Smooth muscle cell (in vitro differentiated cells): ENCODE data around the gene TMEM59L. TPM values are rescaled to one million over a fixed set of nuclear protein-coding genes. Genes with fewer than 3 reads are reported as not detected.

Source experiments
- DNase-seq: peaks from one replicate; lab custom pipeline; 2025; ENCODE audit not compliant: unreplicated experiment; lab: John Stamatoyannopoulos, UW
- H2AFZ ChIP-seq: fragments of 200-600 bp; sonication (generic); 2 replicates; pipeline ENCODE4 v1.6.0; 2016; ENCODE audit warnings: antibody characterized with exemption, low read depth, mild to moderate bottlenecking
- H3F3A ChIP-seq: fragments of 200-600 bp; sonication (generic); 2 replicates; pipeline ENCODE4 v1.6.0; 2017; ENCODE audit warnings: antibody characterized with exemption, low read depth
- H3K27ac ChIP-seq: fragments of 200-600 bp; sonication (generic); 2 replicates; pipeline ENCODE4 v1.5.1; 2016; ENCODE audit warnings: low read depth, mild to moderate bottlenecking
- H3K27me3 ChIP-seq: fragments of 200-600 bp; sonication (generic); 2 replicates; pipeline ENCODE4 v1.6.1; 2016; ENCODE audit warnings: low read depth, mild to moderate bottlenecking
- H3K36me3 ChIP-seq: fragments of 200-600 bp; sonication (generic); 2 replicates; pipeline ENCODE4 v1.5.1; 2016; ENCODE audit warnings: low read depth
- H3K4me1 ChIP-seq: fragments of 200-600 bp; sonication (generic); 2 replicates; pipeline ENCODE4 v1.5.1; 2016; ENCODE audit warnings: low read depth
- H3K4me2 ChIP-seq: fragments of 200-600 bp; sonication (generic); 2 replicates; pipeline ENCODE4 v1.6.0; 2016; ENCODE audit warnings: mild to moderate bottlenecking
- H3K4me3 ChIP-seq: fragments of 200-600 bp; sonication (generic); 2 replicates; pipeline ENCODE4 v1.5.1; 2016; ENCODE audit warnings: mild to moderate bottlenecking
- H3K79me2 ChIP-seq: fragments of 200-600 bp; sonication (generic); 2 replicates; pipeline ENCODE4 v1.6.0; 2016; ENCODE audit warnings: low read depth, mild to moderate bottlenecking
- H3K9ac ChIP-seq: fragments of 200-600 bp; sonication (generic); 2 replicates; pipeline ENCODE4 v1.6.0; 2016; ENCODE audit warnings: low read depth
- H3K9me3 ChIP-seq: fragments of 200-600 bp; sonication (generic); replicated peaks from 2 replicates; pipeline ENCODE4 v1.5.1; 2016; ENCODE audit warnings: low read depth
- H4K20me1 ChIP-seq: fragments of 200-600 bp; sonication (generic); 2 replicates; pipeline ENCODE4 v1.6.0; 2016; ENCODE audit warnings: low read depth
- CTCF ChIP-seq: fragments of 200-600 bp; sonication (generic); IDR thresholded peaks from 2 replicates; pipeline ENCODE4 v1.5.1; 2017; ENCODE audit warnings: borderline replicate concordance, mild to moderate bottlenecking, antibody characterized with exemption; ENCODE audit not compliant: insufficient read depth, poor library complexity, severe bottlenecking
- WGBS: methylation state at CpG from one replicate; pipeline ENCODE4 v1.1.7; 2016; ENCODE audit warnings: low lambda C conversion rate; 5-methylcytosine and 5-hydroxymethylcytosine counted together
- polyA plus RNA-seq: library from polyadenylated mRNA; unstranded; fragments of >200 nt; fragmentation: Nextera tagmentation; extraction: Ambion mirVana; gene quantifications from 2 replicates; pipeline ENCODE4 v1.2.1, GENCODE V29; 2016
- total RNA-seq: library from RNA; depleted of rRNA; stranded (reverse); fragments of >200 nt; gene quantifications from 2 replicates; pipeline ENCODE4 v1.2.3, GENCODE V29; 2014

The TMEM59L gene
- total and polyA plus RNA-seq, 2 experiments from 2014 or later: 4.4 to 42.0 TPM

GRCh38 chr19:18656337-18657086 is 43.8 kb downstream of the TMEM59L start:
- TF ChIP-seq CTCF: no peak
- 89% methylated on average over 13 of the region's 19 CpGs for whole genome bisulfite sequencing
- H4K20me1 ChIP-seq: no peaks in the 10 kb centered on the region
- peaks cover 29% of the 10 kb centered on the region for H3F3A ChIP-seq
- H3K27ac ChIP-seq: no peak overlapping the region
- H3K4me2 ChIP-seq: no peak overlapping the region
- peak overlapping the region; percentile 68 for H3K9ac ChIP-seq
- H2AFZ ChIP-seq: no peak overlapping the region
- H3K36me3 ChIP-seq: no peaks in the 10 kb centered on the region
- no peak for DNase-seq
- H3K27me3 ChIP-seq: no peaks in the 10 kb centered on the region
- peaks cover 17% of the 10 kb centered on the region for H3K79me2 ChIP-seq
- H3K4me3 ChIP-seq: no peak overlapping the region
- H3K9me3 ChIP-seq: no peaks in the 10 kb centered on the region
- peaks cover 27% of the 10 kb centered on the region for H3K4me1 ChIP-seq

- Histone ChIP-seq H3K27ac (peak overlapping the region; percentile 98), H3K4me3 (no peak overlapping the region), H3K27me3 (no peaks in the 10 kb centered on the region), H3K4me1 (peaks cover 28% of the 10 kb centered on the region), H4K20me1 (no peaks in the 10 kb centered on the region), H2AFZ (no peak overlapping the region), H3K4me2 (peak overlapping the region; percentile 57), H3F3A (peaks cover 23% of the 10 kb centered on the region), H3K79me2 (peaks cover 22% of the 10 kb centered on the region), H3K9ac (peak overlapping the region; percentile 88), H3K9me3 (no peaks in the 10 kb centered on the region), H3K36me3 (no peaks in the 10 kb centered on the region)
- 38% methylated on average over 18 of the region's 20 CpGs for WGBS
- peak; percentile 40 for DNase-seq
- TF ChIP-seq CTCF: no peak
These were observed 45.1 kb downstream of the TMEM59L start for GRCh38 chr19:18657590-18658365.

GRCh38 chr19:18658366-18658855 is 45.7 kb downstream of the TMEM59L start:
- Histone ChIP-seq H3K79me2 (peaks cover 21% of the 10 kb centered on the region), H3K9ac (peak overlapping the region; percentile 88), H3K4me1 (peaks cover 34% of the 10 kb centered on the region), H3K27me3 (no peaks in the 10 kb centered on the region), H3F3A (peaks cover 23% of the 10 kb centered on the region), H3K36me3 (no peaks in the 10 kb centered on the region), H3K27ac (peak overlapping the region; percentile 98), H4K20me1 (no peaks in the 10 kb centered on the region), H3K4me3 (no peak overlapping the region), H3K4me2 (peak overlapping the region; percentile 71), H2AFZ (no peak overlapping the region), H3K9me3 (no peaks in the 10 kb centered on the region)
- no peak for DNase-seq
- TF ChIP-seq CTCF: no peak
- WGBS: 83% methylated on average over 4 of the region's 4 CpGs
